Activated naive CD4-positive, alpha-beta T cell treated with anti-CD3 and anti-CD28 coated beads, Interleukin-2, amount 10 ng/mL, durations not matched to agents 5 hours and 36 hours (primary cell): ENCODE measurements around the gene CD34. TPM values are rescaled to one million over a fixed set of nuclear protein-coding genes. Genes with fewer than 3 reads are reported as not detected.

Experiments used
- total RNA-seq, 2 experiments: library from RNA; stranded (reverse); gene quantifications; one replicate each; pipeline ENCODE4 v1.2.3, GENCODE V29; 2021

Gene CD34
- under 1 TPM in 1 of 2 experiments, not detected in 1; 0.08 TPM for total RNA-seq

GRCh38 chr1:207910591-207911354, at the start of gene CD34:
Gene CD34 (minus strand): TSS chr1:207911125. CDS start chr1:207911080, 45 bp downstream.

Other genes with a start within 250 kb of the CD34 start
- 100 to 1,000 TPM; 146 to 151 TPM for gene CD46, start 159.1 kb downstream of the CD34 start, total RNA-seq